Measurements from ENCODE around the gene BNC1.

DNA sequence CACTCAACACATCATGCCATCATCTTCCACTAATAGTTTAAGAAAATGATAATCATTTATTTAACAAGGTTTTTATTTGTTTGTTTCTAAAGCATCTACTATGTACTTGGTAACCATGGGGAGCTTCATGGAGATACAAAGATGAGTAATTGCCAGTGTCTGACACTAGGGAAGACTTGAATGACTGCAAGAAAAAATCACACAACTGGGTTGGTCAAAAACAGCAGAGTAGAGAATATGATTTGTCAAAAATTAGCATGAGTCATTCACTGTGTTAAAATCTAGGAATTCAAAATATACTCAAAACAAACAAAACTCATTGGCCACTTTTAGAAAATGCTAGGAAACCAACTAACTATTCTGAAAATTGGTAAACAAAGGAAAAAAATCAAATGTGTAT is 6.3 kb downstream of the BNC1 start:
- TF ChIP-seq, protein P1, sequence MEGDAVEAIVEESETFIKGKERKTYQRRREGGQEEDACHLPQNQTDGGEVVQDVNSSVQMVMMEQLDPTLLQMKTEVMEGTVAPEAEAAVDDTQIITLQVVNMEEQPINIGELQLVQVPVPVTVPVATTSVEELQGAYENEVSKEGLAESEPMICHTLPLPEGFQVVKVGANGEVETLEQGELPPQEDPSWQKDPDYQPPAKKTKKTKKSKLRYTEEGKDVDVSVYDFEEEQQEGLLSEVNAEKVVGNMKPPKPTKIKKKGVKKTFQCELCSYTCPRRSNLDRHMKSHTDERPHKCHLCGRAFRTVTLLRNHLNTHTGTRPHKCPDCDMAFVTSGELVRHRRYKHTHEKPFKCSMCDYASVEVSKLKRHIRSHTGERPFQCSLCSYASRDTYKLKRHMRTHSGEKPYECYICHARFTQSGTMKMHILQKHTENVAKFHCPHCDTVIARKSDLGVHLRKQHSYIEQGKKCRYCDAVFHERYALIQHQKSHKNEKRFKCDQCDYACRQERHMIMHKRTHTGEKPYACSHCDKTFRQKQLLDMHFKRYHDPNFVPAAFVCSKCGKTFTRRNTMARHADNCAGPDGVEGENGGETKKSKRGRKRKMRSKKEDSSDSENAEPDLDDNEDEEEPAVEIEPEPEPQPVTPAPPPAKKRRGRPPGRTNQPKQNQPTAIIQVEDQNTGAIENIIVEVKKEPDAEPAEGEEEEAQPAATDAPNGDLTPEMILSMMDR (IDR thresholded peaks at IDR 0.05): no peak
- TF ChIP-seq EP300 (IDR thresholded peaks at IDR 0.05): no peak
